HepG2 (cell line): ENCODE data around the gene PRKAB1.

Experiments used
- ZNF333 ChIP-seq: sonication (generic); formaldehyde crosslinking; IDR thresholded peaks from 2 replicates; pipeline ENCODE4 v1.4.0; 2020; ENCODE audit warnings: mild to moderate bottlenecking, missing genetic modification reagents, borderline replicate concordance
- ZNF747 ChIP-seq: sonication (generic); formaldehyde crosslinking; IDR thresholded peaks from 2 replicates; pipeline ENCODE4 v1.8.1; 2023; ENCODE audit warnings: missing genetic modification reagents, mild to moderate bottlenecking, borderline replicate concordance

GRCh38 chr12:119710374-119710964, 42.5 kb downstream of the PRKAB1 start:
- TF ChIP-seq ZNF333 (CRISPR knock-in tag) (no peak), ZNF747 (CRISPR knock-in tag) (no peak)
